DND-41 (cell line): ENCODE measurements around the gene CPNE5.

Experiments used
- ATAC-seq: fragments of 200-7000 bp; cut with Tn5 transposase; 3 replicates; pipeline ENCODE4 v1.9.1; 2021; ENCODE audit warnings: low read depth; ENCODE audit not compliant: insufficient read depth
- DNase-seq: peaks from one replicate; pipeline ENCODE4 v3.0.0-alpha.2; 2020
- H2AFZ ChIP-seq: 2 replicates; pipeline ENCODE4 v1.6.0; 2012; ENCODE audit warnings: low read depth, low read length
- H3K27ac ChIP-seq: 2 replicates; pipeline ENCODE4 v1.5.1; 2012; ENCODE audit warnings: low read length, inconsistent platforms
- H3K27me3 ChIP-seq: fragments of 200-600 bp; sonication (generic); 2 replicates; pipeline ENCODE4 v1.6.0; 2012; ENCODE audit warnings: low read length, mild to moderate bottlenecking, inconsistent platforms; ENCODE audit not compliant: insufficient read depth, poor library complexity
- H3K36me3 ChIP-seq: 2 replicates; pipeline ENCODE4 v1.5.1; 2012; ENCODE audit warnings: low read length, inconsistent platforms; ENCODE audit not compliant: insufficient read depth
- H3K4me1 ChIP-seq: 2 replicates; pipeline ENCODE4 v1.5.1; 2012; ENCODE audit warnings: mild to moderate bottlenecking, low read length; ENCODE audit not compliant: insufficient read depth
- H3K4me2 ChIP-seq: 2 replicates; pipeline ENCODE4 v1.6.0; 2012; ENCODE audit warnings: mild to moderate bottlenecking, moderate library complexity, low read length, inconsistent platforms; ENCODE audit not compliant: insufficient read depth
- H3K4me3 ChIP-seq, 2 experiments: fragments of 200-600 bp in 1 of 2; shearing (Covaris generic) in 1 of 2; 2 replicates each; pipeline ENCODE4 v1.5.1; 2012 to 2016; ENCODE audit warnings: inconsistent platforms in 2 of 2, low read length in 2 of 2, mild to moderate bottlenecking in 2 of 2, low read depth in 1 of 2, moderate library complexity in 1 of 2
- H3K79me2 ChIP-seq: 2 replicates; pipeline ENCODE4 v1.6.0; 2012; ENCODE audit warnings: low read length, inconsistent platforms; ENCODE audit not compliant: insufficient read depth
- H3K9ac ChIP-seq: 2 replicates; pipeline ENCODE4 v1.6.0; 2012; ENCODE audit warnings: low read depth, mild to moderate bottlenecking, inconsistent platforms, low read length, moderate library complexity
- H3K9me3 ChIP-seq: 2 replicates; pipeline ENCODE4 v1.5.1; 2012; ENCODE audit warnings: low read length, moderate library complexity, mild to moderate bottlenecking, inconsistent platforms; ENCODE audit not compliant: insufficient read depth, severe bottlenecking
- H4K20me1 ChIP-seq: 2 replicates; pipeline ENCODE4 v1.6.0; 2012; ENCODE audit warnings: low read length; ENCODE audit not compliant: insufficient read depth
- CTCF ChIP-seq: IDR thresholded peaks from 2 replicates; pipeline ENCODE4 v1.5.1; 2012; ENCODE audit warnings: borderline replicate concordance, low read length, moderate library complexity, mild to moderate bottlenecking; ENCODE audit not compliant: poor library complexity, severe bottlenecking; ENCODE audit errors: extremely low read depth
- EZH2 ChIP-seq: IDR thresholded peaks from 3 replicates; pipeline ENCODE4 v1.6.1; 2012; ENCODE audit warnings: borderline replicate concordance, low read depth, mild to moderate bottlenecking, moderate library complexity, low read length, inconsistent platforms; ENCODE audit not compliant: severe bottlenecking

The CPNE5 gene

DNA sequence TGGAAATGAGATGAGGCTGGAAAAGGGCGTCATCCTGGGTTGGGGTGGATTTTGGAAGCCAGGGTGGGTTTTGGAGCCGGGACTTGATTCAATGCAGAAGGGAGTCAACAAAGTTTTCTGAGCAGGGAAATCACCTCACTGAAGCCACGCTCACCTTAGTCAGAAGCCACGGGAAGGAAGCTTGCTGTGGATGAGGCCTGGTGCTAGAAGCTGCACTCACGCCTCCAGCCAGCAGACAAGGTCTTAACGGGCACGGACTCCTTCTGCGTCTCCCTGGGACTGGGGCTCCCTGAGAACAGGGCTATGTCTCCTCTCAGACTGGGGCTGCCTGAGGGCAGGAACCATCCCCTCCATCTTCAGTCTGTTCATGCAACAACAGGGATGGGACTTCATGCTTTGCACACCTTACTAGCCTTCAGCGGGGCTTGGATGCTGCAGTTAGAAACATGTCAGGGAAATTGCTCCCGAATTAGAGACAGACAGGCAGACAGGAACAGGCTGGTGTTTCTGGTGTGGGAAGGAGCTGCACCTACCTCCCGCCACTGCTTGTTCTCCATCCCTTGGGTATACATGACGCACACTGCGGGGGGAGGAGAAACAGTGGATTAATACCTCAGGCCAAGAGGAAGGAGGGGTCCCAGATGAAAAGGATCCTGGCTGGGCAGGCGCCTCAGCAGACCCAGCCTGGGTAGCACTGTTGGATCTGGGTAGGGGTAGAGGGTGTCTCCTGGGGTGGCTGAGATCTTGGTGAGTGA lies 17.5 kb downstream of the CPNE5 start:
- no peaks in the 10 kb centered on the region for H3K9me3 ChIP-seq
- H3K27ac ChIP-seq = no peak overlapping the region
- H3K4me2 ChIP-seq = no peak overlapping the region
- DNase-seq (no peak), ATAC-seq (no peak)
- no peak overlapping the region for H2AFZ ChIP-seq
- no peak for TF ChIP-seq CTCF
- no peaks in the 10 kb centered on the region for H3K4me1 ChIP-seq
- H4K20me1 ChIP-seq = no peaks in the 10 kb centered on the region
- no peak overlapping the region for H3K9ac ChIP-seq
- H3K36me3 ChIP-seq = no peaks in the 10 kb centered on the region
- H3K4me3 ChIP-seq = no peak overlapping the region
- no peaks in the 10 kb centered on the region for H3K79me2 ChIP-seq
- no peaks in the 10 kb centered on the region for H3K27me3 ChIP-seq

DNA sequence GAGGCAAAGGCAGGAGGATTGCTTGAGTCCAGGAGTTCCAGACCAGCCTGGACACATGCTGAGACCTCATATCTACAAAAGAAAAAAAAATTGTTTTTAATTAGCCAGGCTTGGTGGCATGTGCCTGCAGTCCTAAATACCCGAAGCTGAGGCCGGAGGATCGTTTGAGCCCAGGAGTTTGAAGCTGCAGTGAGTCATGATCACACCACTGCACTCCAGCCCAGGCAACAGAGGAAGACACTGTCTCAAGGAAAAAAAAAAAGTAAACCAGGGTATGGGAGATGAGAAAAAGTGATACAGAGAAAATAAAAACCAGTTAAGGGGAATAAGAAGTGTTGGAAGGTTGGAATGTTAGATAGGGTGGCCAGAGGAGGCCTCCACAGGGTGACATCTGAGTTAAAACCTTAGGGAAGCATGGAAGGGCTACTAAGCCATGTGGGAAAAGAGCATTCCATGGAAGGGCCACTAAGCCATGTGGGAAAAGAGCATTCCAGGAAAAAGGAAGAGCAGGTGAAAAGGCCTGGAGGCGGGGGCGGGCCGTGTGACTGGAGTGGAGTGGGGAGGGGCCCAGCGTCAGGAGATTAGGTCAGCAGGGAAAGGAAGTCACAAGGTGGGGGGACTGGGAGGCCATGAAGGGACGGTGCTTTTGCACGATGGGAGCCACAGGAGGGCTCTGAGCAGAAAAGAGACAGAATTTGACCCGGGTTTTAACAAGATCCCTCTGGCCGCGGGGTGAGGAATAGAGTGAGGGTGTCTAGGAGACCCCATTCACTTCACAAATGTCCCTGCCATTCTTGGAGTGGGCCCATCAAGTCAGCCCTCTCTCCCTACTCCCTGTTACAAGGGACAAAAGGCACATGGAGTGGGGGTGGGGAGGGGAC lies 18.3 kb downstream of the CPNE5 start:
- no peak for TF ChIP-seq EZH2
- Histone ChIP-seq H3K4me1 (no peaks in the 10 kb centered on the region), H3K27me3 (no peaks in the 10 kb centered on the region), H3K4me3 (no peak overlapping the region), H3K9ac (no peak overlapping the region), H2AFZ (no peak overlapping the region), H3K27ac (no peak overlapping the region), H3K79me2 (no peaks in the 10 kb centered on the region), H4K20me1 (no peaks in the 10 kb centered on the region), H3K9me3 (no peaks in the 10 kb centered on the region), H3K36me3 (no peaks in the 10 kb centered on the region), H3K4me2 (no peak overlapping the region)
- no peak for DNase-seq
- ATAC-seq = no peak

- no peak for DNase-seq
- Histone ChIP-seq H3K36me3 (no peaks in the 10 kb centered on the region), H3K27ac (no peak overlapping the region)
Observed at GRCh38 chr6:36818756-36819155, 20.5 kb downstream of the CPNE5 start.

More at GRCh38 chr6:36818756-36819155, 20.5 kb downstream of the CPNE5 start:
- H3K9me3 ChIP-seq = no peaks in the 10 kb centered on the region
- no peaks in the 10 kb centered on the region for H4K20me1 ChIP-seq
- H3K27me3 ChIP-seq = no peaks in the 10 kb centered on the region
- no peak overlapping the region for H3K4me3 ChIP-seq
- H2AFZ ChIP-seq = no peak overlapping the region
- H3K9ac ChIP-seq = no peak overlapping the region
- TF ChIP-seq CTCF (no peak), EZH2 (no peak)
- no peaks in the 10 kb centered on the region for H3K4me1 ChIP-seq
- H3K4me2 ChIP-seq = no peak overlapping the region
- H3K79me2 ChIP-seq = no peaks in the 10 kb centered on the region
- no peak for ATAC-seq
